B cell (primary cell): ENCODE measurements around the gene KLHL17.

Source experiments
- CTCF ChIP-seq: fragments of 200-600 bp; IDR thresholded peaks from one replicate; pipeline ENCODE4 v1.8.0; 2022; ENCODE audit warnings: antibody characterized with exemption, mild to moderate bottlenecking
- EZH2 ChIP-seq: IDR thresholded peaks from 2 replicates; pipeline ENCODE4 v1.6.1; 2012; ENCODE audit warnings: borderline replicate concordance, low read depth, mild to moderate bottlenecking, moderate library complexity, low read length; ENCODE audit not compliant: insufficient read depth, poor library complexity, severe bottlenecking

DNA sequence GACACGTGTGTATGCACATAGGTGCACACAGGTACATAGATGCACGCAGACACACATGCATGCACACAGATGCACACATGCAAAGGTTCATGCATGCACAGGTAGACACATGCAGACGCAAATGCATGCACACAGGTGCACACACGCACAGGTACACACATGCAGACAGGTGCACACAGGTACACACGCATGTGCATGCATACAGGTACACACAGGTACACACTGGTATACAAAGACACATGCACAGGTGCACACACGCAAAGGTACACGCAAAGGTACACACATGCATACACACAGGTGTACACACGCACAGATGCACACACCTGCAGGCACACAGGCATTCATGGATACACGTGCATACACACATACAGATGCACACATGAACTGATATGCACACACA is 10.1 kb upstream of the KLHL17 start:
- TF ChIP-seq CTCF = no peak
- no peak for TF ChIP-seq EZH2
